Measurements from ENCODE around the gene HRC. TPM values are rescaled to one million over a fixed set of nuclear protein-coding genes. Genes with fewer than 3 reads are reported as not detected.
"Not testable (repeated sequence)": the region's sequence is repeated elsewhere in the genome, so short reads cannot be mapped to it uniquely, and the experiment has no call there.

Gene HRC
- total RNA-seq, 6 experiments from 2014 or later = not detected

DNA sequence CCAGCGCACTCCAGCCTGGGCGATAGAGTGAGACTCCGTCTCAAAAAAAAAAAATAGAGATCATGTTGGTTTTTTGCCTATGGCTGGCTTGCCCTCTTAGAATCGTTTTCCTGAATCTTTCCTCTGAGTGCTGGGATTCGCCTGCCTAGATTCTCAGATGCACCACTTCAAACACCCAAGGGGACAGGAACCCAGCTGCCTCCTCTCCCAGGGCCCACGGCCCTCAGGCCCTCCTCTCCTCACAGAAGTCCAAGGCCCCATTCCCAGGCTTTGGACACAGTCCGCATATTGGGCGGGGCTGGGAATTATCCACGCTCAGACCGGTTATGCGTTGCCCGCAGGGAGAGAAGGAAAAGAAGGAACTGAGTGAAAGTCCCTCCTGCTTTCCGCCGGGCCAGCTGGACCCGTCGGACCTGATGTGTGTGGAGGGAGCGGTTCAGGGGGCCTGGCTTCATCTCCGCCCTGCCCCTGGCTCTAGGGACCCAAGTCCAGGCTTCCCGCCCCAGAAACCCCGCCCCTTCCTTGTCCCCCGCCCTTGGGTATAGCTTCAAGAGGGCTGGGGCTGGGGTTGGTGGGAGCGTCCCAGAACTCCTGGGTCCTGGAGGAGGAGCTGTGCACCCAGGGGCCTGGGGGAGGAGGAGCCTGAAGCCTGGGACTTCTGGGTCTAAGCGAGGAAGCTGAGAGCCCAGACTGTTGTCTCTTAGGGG, 30.0 kb downstream of the HRC start:
- no peak for DNase-seq
- no peaks in the 10 kb centered on the region for H3K36me3 Mint-ChIP-seq (ENCODE audit: low read depth)
- H3K27me3 Mint-ChIP-seq (ENCODE audit: insufficient read depth) = peaks cover 16% of the 10 kb centered on the region
- no peaks in the 10 kb centered on the region for H3K9me3 Mint-ChIP-seq
- no peak for TF ChIP-seq CTCF (IDR thresholded peaks at IDR 0.05)
- no peak overlapping the region for H3K27ac Mint-ChIP-seq
- no peak overlapping the region for H3K4me3 Mint-ChIP-seq
- H3K4me1 Mint-ChIP-seq (ENCODE audit: low read depth) = peaks cover 10% of the 10 kb centered on the region

DNA sequence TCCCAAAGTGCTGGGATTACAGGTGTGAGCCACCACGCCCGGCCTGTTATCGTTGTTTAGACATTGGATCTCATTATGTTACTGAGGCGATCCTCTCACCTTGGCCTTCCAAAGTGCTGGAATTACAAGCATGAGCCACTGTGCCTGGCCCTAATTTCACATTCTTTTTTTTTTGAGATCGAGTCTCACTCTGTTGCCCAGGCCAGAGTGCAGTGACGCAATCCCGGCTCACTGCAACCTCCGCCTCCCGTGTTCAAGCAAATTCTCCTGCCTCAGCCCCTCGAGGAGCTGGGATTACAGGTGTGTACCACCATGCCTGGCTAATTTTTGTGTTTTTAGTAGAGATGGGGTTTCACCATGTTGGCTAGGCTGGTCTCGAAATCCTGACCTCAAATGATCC, 31.9 kb downstream of the HRC start:
- H3K4me3 Mint-ChIP-seq; H3K36me3 Mint-ChIP-seq (ENCODE audit: low read depth); DNase-seq; H3K27ac Mint-ChIP-seq; H3K9me3 Mint-ChIP-seq; H3K4me1 Mint-ChIP-seq (ENCODE audit: low read depth): not testable (repeated sequence)
- peaks cover 16% of the 10 kb centered on the region for H3K27me3 Mint-ChIP-seq (ENCODE audit: insufficient read depth)

GRCh38 chr19:49121841-49122240, 33.4 kb downstream of the HRC start:
- not testable (repeated sequence) for H3K27ac Mint-ChIP-seq; H3K4me3 Mint-ChIP-seq; H3K9me3 Mint-ChIP-seq; H3K36me3 Mint-ChIP-seq (ENCODE audit: low read depth); DNase-seq
- Mint-ChIP-seq H3K27me3 (ENCODE audit: insufficient read depth) (peaks cover 18% of the 10 kb centered on the region), H3K4me1 (ENCODE audit: low read depth) (peaks cover 14% of the 10 kb centered on the region)

- Mint-ChIP-seq H3K9me3 (no peaks in the 10 kb centered on the region), H3K27ac (no peak overlapping the region), H3K36me3 (ENCODE audit: low read depth) (0 out of 2 replicates have a peak, but pooled peaks cover 3% of the 10 kb centered on the region), H3K4me1 (ENCODE audit: low read depth) (peaks cover 14% of the 10 kb centered on the region), H3K27me3 (ENCODE audit: insufficient read depth) (peaks cover 18% of the 10 kb centered on the region), H3K4me3 (peak overlapping the region; percentile 3)
- no peak for DNase-seq
- no peak for TF ChIP-seq CTCF (IDR thresholded peaks at IDR 0.05)
These were observed 34.3 kb downstream of the HRC start for GRCh38 chr19:49120868-49121267.

GRCh38 chr19:49120325-49120683, 34.9 kb downstream of the HRC start:
- DNase-seq = no peak
- Mint-ChIP-seq H3K4me3 (peak overlapping the region; percentile 3; the same call in 1 of the 2 replicates), H3K27me3 (ENCODE audit: insufficient read depth) (peaks cover 15% of the 10 kb centered on the region), H3K9me3 (no peaks in the 10 kb centered on the region), H3K36me3 (ENCODE audit: low read depth) (0 out of 2 replicates have a peak, but pooled peaks cover 3% of the 10 kb centered on the region), H3K27ac (no peak overlapping the region), H3K4me1 (ENCODE audit: low read depth) (peaks cover 16% of the 10 kb centered on the region)
- TF ChIP-seq CTCF (IDR thresholded peaks at IDR 0.05) = no peak

GRCh38 chr19:49119411-49120324, 35.5 kb downstream of the HRC start, which contains the start of gene PPFIA3:
Gene PPFIA3 (plus strand): TSS chr19:49119544. CDS start chr19:49127874, 8,330 bp downstream.
- Mint-ChIP-seq H3K9me3 (no peaks in the 10 kb centered on the region), H3K27me3 (ENCODE audit: insufficient read depth) (peaks cover 15% of the 10 kb centered on the region), H3K4me3 (peak within 1 kb of the TSS; percentile 89), H3K4me1 (ENCODE audit: low read depth) (peaks cover 20% of the 10 kb centered on the region), H3K27ac (peak within 1 kb of the TSS; percentile 77), H3K36me3 (ENCODE audit: low read depth) (0 out of 2 replicates have a peak, but pooled peaks cover 3% of the 10 kb centered on the region)
- TF ChIP-seq CTCF (IDR thresholded peaks at IDR 0.05) = no peak
- peak; percentile 54 for DNase-seq
